ENCODE data around the gene MYRIP. TPM values are rescaled to one million over a fixed set of nuclear protein-coding genes. Genes with fewer than 3 reads are reported as not detected.

Gene MYRIP
- total and polyA plus RNA-seq, 12 donors: 0.24 to 4.8 (median 1.4) TPM

GRCh38 chr3:40265181-40265580 is 455.8 kb downstream of the MYRIP start:
- TF ChIP-seq POLR2A (IDR thresholded peaks at IDR 0.05) (no peak), CTCF (IDR thresholded peaks at IDR 0.05) (no peak)
- no peak overlapping the region for H3K4me3 ChIP-seq
- no peak for DNase-seq
- no peaks in the 10 kb centered on the region for H3K9me3 ChIP-seq (replicated peaks in 1 of 3)
- H3K27me3 ChIP-seq: no peaks in the 10 kb centered on the region
- no peak overlapping the region for H3K27ac ChIP-seq
- H3K4me1 ChIP-seq (replicated peaks in 1 of 2): no peaks in the 10 kb centered on the region
- no peaks in the 10 kb centered on the region for H3K36me3 ChIP-seq (replicated peaks in 1 of 2)
- intact Hi-C loops (cut with DNase I): no loop called here

- no peak for DNase-seq
- Histone ChIP-seq H3K27me3 (no peaks in the 10 kb centered on the region), H3K27ac (no peak overlapping the region), H3K4me1 (replicated peaks in 1 of 2) (no peaks in the 10 kb centered on the region), H3K4me3 (no peak overlapping the region), H3K36me3 (replicated peaks in 1 of 2) (no peaks in the 10 kb centered on the region), H3K9me3 (replicated peaks in 1 of 3) (no peaks in the 10 kb centered on the region)
- TF ChIP-seq CTCF (IDR thresholded peaks at IDR 0.05) (no peak), POLR2A (IDR thresholded peaks at IDR 0.05) (no peak)
- intact Hi-C loops (cut with DNase I): no loop called here
- WGBS, 4 donors: 46 to 63% (median 52%) methylated on average over 4 of the region's 4 CpGs
Observed at GRCh38 chr3:40267937-40268724, 458.7 kb downstream of the MYRIP start.

- Histone ChIP-seq H3K9me3 (replicated peaks in 1 of 3) (no peaks in the 10 kb centered on the region), H3K4me3 (no peak overlapping the region), H3K27me3 (no peaks in the 10 kb centered on the region), H3K36me3 (replicated peaks in 1 of 2) (no peaks in the 10 kb centered on the region), H3K4me1 (replicated peaks in 1 of 2) (no peaks in the 10 kb centered on the region), H3K27ac (no peak overlapping the region)
- intact Hi-C loops (cut with DNase I): no loop called here
- WGBS, 4 donors: 89 to 92% (median 89%) methylated on average over 2 of the region's 2 CpGs
- no peak for DNase-seq
- no peak for TF ChIP-seq POLR2A (IDR thresholded peaks at IDR 0.05)
Observed at GRCh38 chr3:40268802-40269524, 459.6 kb downstream of the MYRIP start.

- no peak overlapping the region for H3K4me3 ChIP-seq
- 0% methylated on average over 1 of the region's 1 CpG for WGBS, 4 donors
- no peak overlapping the region for H3K27ac ChIP-seq
- no peaks in the 10 kb centered on the region for H3K9me3 ChIP-seq (replicated peaks in 1 of 3)
- H3K4me1 ChIP-seq (replicated peaks in 1 of 2): no peaks in the 10 kb centered on the region
- no peak for DNase-seq
- no peaks in the 10 kb centered on the region for H3K27me3 ChIP-seq
- intact Hi-C loops (cut with DNase I): no loop called here
- no peaks in the 10 kb centered on the region for H3K36me3 ChIP-seq (replicated peaks in 1 of 2)
- no peak for TF ChIP-seq CTCF (IDR thresholded peaks at IDR 0.05)
- TF ChIP-seq POLR2A (IDR thresholded peaks at IDR 0.05): no peak
Observed at GRCh38 chr3:40278791-40279190, 469.4 kb downstream of the MYRIP start.

Data from adrenal gland (tissue), 12 donors.